ENCODE measurements around the gene CSRP2.

DNA sequence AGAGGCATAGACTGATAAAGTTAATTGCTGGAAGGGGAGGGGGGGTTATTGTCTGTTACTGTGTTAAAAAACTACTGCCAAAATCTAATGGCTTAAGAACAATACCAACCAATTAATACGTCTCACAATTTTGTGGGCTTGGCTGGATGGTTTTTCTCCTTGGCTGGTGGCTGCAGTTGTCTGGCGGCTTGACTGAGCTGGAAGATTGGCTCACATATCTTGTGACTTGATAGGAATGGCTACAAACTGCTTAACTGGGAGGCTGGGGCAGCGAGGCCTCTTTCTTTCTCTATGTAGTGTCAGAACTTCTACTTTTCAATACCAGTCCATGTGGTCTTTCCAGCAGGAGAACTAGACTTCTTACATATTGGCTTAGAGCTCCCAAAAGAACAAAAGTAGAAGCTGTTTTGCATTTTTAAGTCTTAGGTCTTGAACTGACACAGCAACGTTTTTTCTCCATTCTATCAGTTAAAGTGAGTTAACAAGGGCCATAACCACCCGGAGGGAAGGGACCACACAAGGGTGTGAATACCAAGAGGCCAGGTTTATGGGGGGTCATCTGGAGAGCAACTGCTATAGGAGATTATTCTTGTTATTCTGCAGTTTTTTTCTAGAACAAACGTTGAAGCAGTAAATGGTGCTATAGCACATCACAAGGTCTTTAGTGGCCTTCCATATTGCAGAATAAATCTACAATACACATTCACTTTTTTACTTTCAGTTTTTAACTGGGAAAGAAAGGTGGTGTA, 68.0 kb downstream of the CSRP2 start:
- TF ChIP-seq, protein P1, sequence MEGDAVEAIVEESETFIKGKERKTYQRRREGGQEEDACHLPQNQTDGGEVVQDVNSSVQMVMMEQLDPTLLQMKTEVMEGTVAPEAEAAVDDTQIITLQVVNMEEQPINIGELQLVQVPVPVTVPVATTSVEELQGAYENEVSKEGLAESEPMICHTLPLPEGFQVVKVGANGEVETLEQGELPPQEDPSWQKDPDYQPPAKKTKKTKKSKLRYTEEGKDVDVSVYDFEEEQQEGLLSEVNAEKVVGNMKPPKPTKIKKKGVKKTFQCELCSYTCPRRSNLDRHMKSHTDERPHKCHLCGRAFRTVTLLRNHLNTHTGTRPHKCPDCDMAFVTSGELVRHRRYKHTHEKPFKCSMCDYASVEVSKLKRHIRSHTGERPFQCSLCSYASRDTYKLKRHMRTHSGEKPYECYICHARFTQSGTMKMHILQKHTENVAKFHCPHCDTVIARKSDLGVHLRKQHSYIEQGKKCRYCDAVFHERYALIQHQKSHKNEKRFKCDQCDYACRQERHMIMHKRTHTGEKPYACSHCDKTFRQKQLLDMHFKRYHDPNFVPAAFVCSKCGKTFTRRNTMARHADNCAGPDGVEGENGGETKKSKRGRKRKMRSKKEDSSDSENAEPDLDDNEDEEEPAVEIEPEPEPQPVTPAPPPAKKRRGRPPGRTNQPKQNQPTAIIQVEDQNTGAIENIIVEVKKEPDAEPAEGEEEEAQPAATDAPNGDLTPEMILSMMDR (conservative IDR thresholded peaks at IDR 0.05; ENCODE audit: low read length): no peak
- TF ChIP-seq EZH2phosphoT487 (IDR thresholded peaks at IDR 0.05; ENCODE audit: borderline replicate concordance, low read depth, low read length): no peak

Measured in OCI-LY7 (cell line).